Thoracic aorta (tissue), 2 donors: ENCODE results near the gene ARID3B. TPM values are rescaled to one million over a fixed set of nuclear protein-coding genes. Genes with fewer than 3 reads are reported as not detected.
"Not testable (repeated sequence)": the region's sequence is repeated elsewhere in the genome, so short reads cannot be mapped to it uniquely, and the experiment has no call there.

Source experiments
- ATAC-seq: fragments of 150-250 bp; one replicate; pipeline ENCODE4 v1.8.0; 2017; ENCODE audit warnings: low read depth; ENCODE audit not compliant: insufficient number of reproducible peaks, low FRiP score
- DNase-seq: peaks from one replicate; pipeline ENCODE4 v3.0.0-alpha.2; 2020; ENCODE audit warnings: low spot score
- H3K27ac ChIP-seq, 2 donors: fragments of 200-600 bp; sonication (generic); 1 replicate in 1 of 2; 2 replicates in 1 of 2; pipeline ENCODE4 v1.5.1; 2016; ENCODE audit warnings: mild to moderate bottlenecking in 2 of 2, moderate library complexity in 2 of 2
- H3K27me3 ChIP-seq: fragments of 200-600 bp; sonication (generic); replicated peaks from 2 replicates; pipeline ENCODE4 v1.6.0; 2016; ENCODE audit warnings: mild to moderate bottlenecking; ENCODE audit not compliant: insufficient read depth
- H3K36me3 ChIP-seq: fragments of 200-600 bp; sonication (generic); one replicate; pipeline ENCODE4 v1.5.1; 2016
- H3K4me1 ChIP-seq, 2 donors: fragments of 200-600 bp; sonication (generic); 1 replicate in 1 of 2; 2 replicates in 1 of 2; pipeline versions ENCODE4 v1.5.1 to v1.6.0; 2016; ENCODE audit warnings: low read depth in 2 of 2, mild to moderate bottlenecking in 1 of 2; ENCODE audit not compliant: control insufficient read depth in 1 of 2
- H3K4me3 ChIP-seq: fragments of 200-600 bp; sonication (generic); 2 replicates; pipeline ENCODE4 v1.5.1; 2016; ENCODE audit warnings: mild to moderate bottlenecking
- H3K9me3 ChIP-seq: fragments of 200-600 bp; sonication (generic); 2 replicates; pipeline ENCODE4 v1.5.1; 2016
- CTCF ChIP-seq: fragments of 200-600 bp; sonication (generic); IDR thresholded peaks from one replicate; pipeline ENCODE4 v1.5.1; 2019; ENCODE audit warnings: antibody characterized with exemption
- total RNA-seq, 2 donors: library from RNA; depleted of rRNA; stranded (reverse); fragments of >200 nt; gene quantifications; one replicate each; pipeline versions ENCODE4 v1.1.0 to v1.2.3, GENCODE V29; 2016

The ARID3B gene
- total RNA-seq, 2 donors from 2014 or later, result 8.9 to 15.0 TPM

- TF ChIP-seq CTCF, result no peak
- Histone ChIP-seq H3K4me3 (no peak overlapping the region), H3K27ac (no peak overlapping the region), H3K4me1 (no peaks in the 10 kb centered on the region), H3K36me3 (peaks cover 92% of the 10 kb centered on the region), H3K9me3 (no peaks in the 10 kb centered on the region), H3K27me3 (no peaks in the 10 kb centered on the region)
- DNase-seq (no peak), ATAC-seq (no peak)
These were observed 87.2 kb downstream of the ARID3B start for GRCh38 chr15:74628199-74628598.

GRCh38 chr15:74628949-74629348 is 87.9 kb downstream of the ARID3B start:
- TF ChIP-seq CTCF, result no peak
- ATAC-seq (no peak), DNase-seq (no peak)
- Histone ChIP-seq H3K4me3 (no peak overlapping the region), H3K36me3 (peaks cover 90% of the 10 kb centered on the region), H3K4me1 (no peaks in the 10 kb centered on the region), H3K27ac (no peak overlapping the region), H3K27me3 (no peaks in the 10 kb centered on the region), H3K9me3 (no peaks in the 10 kb centered on the region)

GRCh38 chr15:74629696-74630095 is 88.7 kb downstream of the ARID3B start:
- not testable (repeated sequence) for H3K9me3 ChIP-seq, H3K27ac ChIP-seq, DNase-seq, H3K4me3 ChIP-seq, ATAC-seq, H3K4me1 ChIP-seq, H3K27me3 ChIP-seq
- H3K36me3 ChIP-seq, result peaks cover 84% of the 10 kb centered on the region

GRCh38 chr15:74630284-74631086 is 89.5 kb downstream of the ARID3B start:
- Histone ChIP-seq H3K27me3 (no peaks in the 10 kb centered on the region), H3K4me1 (no peaks in the 10 kb centered on the region), H3K36me3 (peaks cover 76% of the 10 kb centered on the region), H3K27ac (no peak overlapping the region), H3K4me3 (no peak overlapping the region), H3K9me3 (no peaks in the 10 kb centered on the region)
- TF ChIP-seq CTCF, result no peak
- ATAC-seq (no peak), DNase-seq (no peak)

GRCh38 chr15:74631087-74631385 is 90.0 kb downstream of the ARID3B start:
- no peaks in the 10 kb centered on the region for H3K4me1 ChIP-seq
- no peaks in the 10 kb centered on the region for H3K27me3 ChIP-seq
- TF ChIP-seq CTCF, result no peak
- no peaks in the 10 kb centered on the region for H3K9me3 ChIP-seq
- H3K27ac ChIP-seq, result no peak overlapping the region
- no peak overlapping the region for H3K4me3 ChIP-seq
- peaks cover 74% of the 10 kb centered on the region for H3K36me3 ChIP-seq
- no peak for ATAC-seq
- no peak for DNase-seq

GRCh38 chr15:74631408-74631807 is 90.4 kb downstream of the ARID3B start:
- Histone ChIP-seq H3K27me3 (no peaks in the 10 kb centered on the region), H3K4me1 (no peaks in the 10 kb centered on the region), H3K9me3 (no peaks in the 10 kb centered on the region), H3K36me3 (peaks cover 74% of the 10 kb centered on the region), H3K4me3 (no peak overlapping the region), H3K27ac (no peak overlapping the region)
- TF ChIP-seq CTCF, result no peak
- ATAC-seq (no peak), DNase-seq (no peak)
